Measurements from ENCODE around the gene PCDHB16.
"Not testable (repeated sequence)": the region's sequence is repeated elsewhere in the genome, so short reads cannot be mapped to it uniquely, and the experiment has no call there.

DNA sequence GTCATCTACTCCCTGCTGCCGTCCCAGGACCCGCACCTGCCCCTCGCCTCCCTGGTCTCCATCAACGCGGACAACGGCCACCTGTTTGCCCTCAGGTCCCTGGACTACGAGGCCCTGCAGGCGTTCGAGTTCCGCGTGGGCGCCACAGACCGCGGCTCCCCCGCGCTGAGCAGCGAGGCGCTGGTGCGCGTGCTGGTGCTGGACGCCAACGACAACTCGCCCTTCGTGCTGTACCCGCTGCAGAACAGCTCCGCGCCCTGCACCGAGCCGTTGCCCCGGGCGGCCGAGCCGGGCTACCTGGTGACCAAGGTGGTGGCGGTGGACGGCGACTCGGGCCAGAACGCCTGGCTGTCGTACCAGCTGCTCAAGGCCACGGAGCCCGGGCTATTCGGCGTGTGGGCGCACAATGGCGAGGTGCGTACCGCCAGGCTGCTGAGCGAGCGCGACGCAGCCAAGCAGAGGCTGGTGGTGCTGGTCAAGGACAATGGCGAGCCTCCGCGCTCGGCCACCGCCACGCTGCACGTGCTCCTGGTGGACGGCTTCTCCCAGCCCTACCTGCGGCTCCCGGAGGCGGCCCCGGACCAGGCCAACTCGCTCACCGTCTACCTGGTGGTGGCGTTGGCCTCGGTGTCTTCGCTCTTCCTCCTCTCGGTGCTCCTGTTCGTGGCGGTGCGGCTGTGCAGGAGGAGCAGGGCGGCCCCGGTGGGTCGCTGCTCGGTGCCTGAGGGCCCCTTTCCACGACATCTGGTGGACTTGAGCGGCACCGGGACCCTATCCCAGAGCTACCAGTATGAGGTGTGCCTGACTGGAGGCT, 7.7 kb upstream of the PCDHB16 start:
- TF ChIP-seq, protein P1, sequence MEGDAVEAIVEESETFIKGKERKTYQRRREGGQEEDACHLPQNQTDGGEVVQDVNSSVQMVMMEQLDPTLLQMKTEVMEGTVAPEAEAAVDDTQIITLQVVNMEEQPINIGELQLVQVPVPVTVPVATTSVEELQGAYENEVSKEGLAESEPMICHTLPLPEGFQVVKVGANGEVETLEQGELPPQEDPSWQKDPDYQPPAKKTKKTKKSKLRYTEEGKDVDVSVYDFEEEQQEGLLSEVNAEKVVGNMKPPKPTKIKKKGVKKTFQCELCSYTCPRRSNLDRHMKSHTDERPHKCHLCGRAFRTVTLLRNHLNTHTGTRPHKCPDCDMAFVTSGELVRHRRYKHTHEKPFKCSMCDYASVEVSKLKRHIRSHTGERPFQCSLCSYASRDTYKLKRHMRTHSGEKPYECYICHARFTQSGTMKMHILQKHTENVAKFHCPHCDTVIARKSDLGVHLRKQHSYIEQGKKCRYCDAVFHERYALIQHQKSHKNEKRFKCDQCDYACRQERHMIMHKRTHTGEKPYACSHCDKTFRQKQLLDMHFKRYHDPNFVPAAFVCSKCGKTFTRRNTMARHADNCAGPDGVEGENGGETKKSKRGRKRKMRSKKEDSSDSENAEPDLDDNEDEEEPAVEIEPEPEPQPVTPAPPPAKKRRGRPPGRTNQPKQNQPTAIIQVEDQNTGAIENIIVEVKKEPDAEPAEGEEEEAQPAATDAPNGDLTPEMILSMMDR (IDR thresholded peaks at IDR 0.05), result not testable (repeated sequence)
- TF ChIP-seq POLR2A, EP300, POLR2AphosphoS5 (IDR thresholded peaks at IDR 0.05): not testable (repeated sequence)
